Endodermal cell (in vitro differentiated cells): ENCODE measurements around the gene SUPT3H. TPM values are rescaled to one million over a fixed set of nuclear protein-coding genes. Genes with fewer than 3 reads are reported as not detected.

Experiments
- DNase-seq: peaks from one replicate; pipeline ENCODE4 v3.0.0-alpha.2; 2017
- H3K27ac ChIP-seq: 2 replicates; pipeline ENCODE4 v1.5.1; 2013; ENCODE audit warnings: mild to moderate bottlenecking, low read depth, low read length, moderate library complexity
- H3K27me3 ChIP-seq: 2 replicates; pipeline ENCODE4 v1.6.1; 2013; ENCODE audit warnings: mild to moderate bottlenecking, low read length, moderate library complexity; ENCODE audit not compliant: insufficient read depth, control insufficient read depth, poor library complexity, severe bottlenecking
- H3K36me3 ChIP-seq: 2 replicates; pipeline ENCODE4 v1.7.0; 2013; ENCODE audit warnings: mild to moderate bottlenecking, low read length, moderate library complexity; ENCODE audit not compliant: control insufficient read depth, insufficient read depth
- H3K4me1 ChIP-seq: one replicate; pipeline ENCODE4 v1.7.0; 2013; ENCODE audit warnings: low read length; ENCODE audit not compliant: control insufficient read depth, insufficient read depth
- H3K4me3 ChIP-seq: 2 replicates; pipeline ENCODE4 v1.5.1; 2013; ENCODE audit warnings: mild to moderate bottlenecking, low read length, moderate library complexity
- H3K9ac ChIP-seq: 2 replicates; pipeline ENCODE4 v1.6.1; 2013; ENCODE audit warnings: mild to moderate bottlenecking, low read length, moderate library complexity; ENCODE audit not compliant: poor library complexity, severe bottlenecking; ENCODE audit errors: extremely low read depth
- H3K9me3 ChIP-seq: 2 replicates; pipeline ENCODE4 v1.6.1; 2013; ENCODE audit warnings: mild to moderate bottlenecking, low read length, moderate library complexity; ENCODE audit not compliant: control insufficient read depth
- H3K27ac Mint-ChIP-seq: 2 replicates; pipeline ENCODE4 v1.8.0; 2020; ENCODE audit warnings: mixed read lengths
- H3K27me3 Mint-ChIP-seq: 2 replicates; pipeline ENCODE4 v1.8.0; 2021; ENCODE audit warnings: mild to moderate bottlenecking, mixed read lengths; ENCODE audit not compliant: insufficient read depth
- H3K36me3 Mint-ChIP-seq: 2 replicates; pipeline ENCODE4 v1.8.0; 2020; ENCODE audit warnings: low read depth, mixed read lengths
- H3K4me1 Mint-ChIP-seq: 2 replicates; pipeline ENCODE4 v1.8.0; 2020; ENCODE audit warnings: mixed read lengths
- H3K4me3 Mint-ChIP-seq: 2 replicates; pipeline ENCODE4 v1.8.0; 2020; ENCODE audit warnings: mild to moderate bottlenecking, moderate library complexity, mixed read lengths
- H3K9me3 Mint-ChIP-seq: 2 replicates; pipeline ENCODE4 v1.8.0; 2020; ENCODE audit warnings: mild to moderate bottlenecking, mixed read lengths
- WGBS, 2 experiments: methylation state at CpG; one replicate each; pipeline versions ENCODE4 v1.1.5 to v1.1.7; 2013; ENCODE audit warnings: missing lambda C conversion rate in 2 of 2, mixed read lengths in 1 of 2; ENCODE audit not compliant: insufficient coverage in 1 of 2, insufficient read length in 1 of 2; 5-methylcytosine and 5-hydroxymethylcytosine counted together
- total RNA-seq, 2 donors: library from RNA; stranded (reverse); fragmentation: NEBNext Ultra II Directional in 1 of 2; extraction: Animal tissue kit (Norgen Biotek cat#: 25700) in 1 of 2; gene quantifications; 2 replicates in 1 of 2; 3 replicates in 1 of 2; pipeline ENCODE4 v1.2.1, GENCODE V29; 2021
- TF ChIP-seq, protein P1 (sequence below): fragments of 200-600 bp; sonication (generic); conservative IDR thresholded peaks from 2 replicates; pipeline ENCODE4 v1.5.0; 2021; ENCODE audit warnings: antibody characterized with exemption, mild to moderate bottlenecking

The SUPT3H gene
- total RNA-seq, 2 donors from 2014 or later, result 32.4 to 34.7 TPM

DNA sequence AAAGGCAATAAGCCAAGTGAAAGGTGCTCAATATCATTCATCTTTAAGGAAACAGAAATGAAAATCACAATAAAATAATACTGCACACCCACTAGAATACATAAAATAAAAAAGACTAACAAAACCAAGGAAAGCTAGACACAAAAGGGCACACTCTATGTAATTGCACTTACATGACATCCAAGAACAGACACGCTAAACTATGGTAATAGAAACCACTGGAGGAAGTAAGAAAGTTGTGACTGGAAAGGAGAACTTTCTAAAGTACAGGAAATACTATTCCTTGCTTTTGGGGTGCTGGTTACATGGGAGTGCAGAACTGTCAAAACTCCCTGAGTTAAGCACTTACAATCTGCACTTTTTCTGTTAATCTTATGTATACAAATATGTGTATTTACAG is 303.3 kb downstream of the SUPT3H start:
- WGBS, 2 experiments, result 100% methylated on average over 1 of the region's 1 CpG; no CpG with 5 or more reads in 1 of the 2 experiments
- Mint-ChIP-seq H3K27ac (no peak overlapping the region), H3K36me3 (peaks cover 12% of the 10 kb centered on the region), H3K4me3 (no peak overlapping the region), H3K4me1 (no peaks in the 10 kb centered on the region), H3K9me3 (peaks cover 19% of the 10 kb centered on the region), H3K27me3 (no peaks in the 10 kb centered on the region)
- Histone ChIP-seq H3K4me1 (no peaks in the 10 kb centered on the region), H3K36me3 (no peaks in the 10 kb centered on the region), H3K27me3 (no peaks in the 10 kb centered on the region), H3K9me3 (peaks cover 21% of the 10 kb centered on the region), H3K4me3 (no peak overlapping the region), H3K9ac (no peak overlapping the region), H3K27ac (no peak overlapping the region)
- DNase-seq, result no peak
- TF ChIP-seq, protein P1, sequence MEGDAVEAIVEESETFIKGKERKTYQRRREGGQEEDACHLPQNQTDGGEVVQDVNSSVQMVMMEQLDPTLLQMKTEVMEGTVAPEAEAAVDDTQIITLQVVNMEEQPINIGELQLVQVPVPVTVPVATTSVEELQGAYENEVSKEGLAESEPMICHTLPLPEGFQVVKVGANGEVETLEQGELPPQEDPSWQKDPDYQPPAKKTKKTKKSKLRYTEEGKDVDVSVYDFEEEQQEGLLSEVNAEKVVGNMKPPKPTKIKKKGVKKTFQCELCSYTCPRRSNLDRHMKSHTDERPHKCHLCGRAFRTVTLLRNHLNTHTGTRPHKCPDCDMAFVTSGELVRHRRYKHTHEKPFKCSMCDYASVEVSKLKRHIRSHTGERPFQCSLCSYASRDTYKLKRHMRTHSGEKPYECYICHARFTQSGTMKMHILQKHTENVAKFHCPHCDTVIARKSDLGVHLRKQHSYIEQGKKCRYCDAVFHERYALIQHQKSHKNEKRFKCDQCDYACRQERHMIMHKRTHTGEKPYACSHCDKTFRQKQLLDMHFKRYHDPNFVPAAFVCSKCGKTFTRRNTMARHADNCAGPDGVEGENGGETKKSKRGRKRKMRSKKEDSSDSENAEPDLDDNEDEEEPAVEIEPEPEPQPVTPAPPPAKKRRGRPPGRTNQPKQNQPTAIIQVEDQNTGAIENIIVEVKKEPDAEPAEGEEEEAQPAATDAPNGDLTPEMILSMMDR, result no peak

GRCh38 chr6:45073771-45074170 is 304.0 kb downstream of the SUPT3H start:
- H3K27ac ChIP-seq, result no peak overlapping the region
- H3K27me3 Mint-ChIP-seq, result no peaks in the 10 kb centered on the region
- no peak overlapping the region for H3K9ac ChIP-seq
- TF ChIP-seq, protein P1, result no peak
- peaks cover 11% of the 10 kb centered on the region for H3K36me3 Mint-ChIP-seq
- H3K4me3 Mint-ChIP-seq, result no peak overlapping the region
- peaks cover 14% of the 10 kb centered on the region for H3K9me3 ChIP-seq
- no peak overlapping the region for H3K27ac Mint-ChIP-seq
- H3K36me3 ChIP-seq, result no peaks in the 10 kb centered on the region
- H3K4me3 ChIP-seq, result no peak overlapping the region
- peaks cover 13% of the 10 kb centered on the region for H3K9me3 Mint-ChIP-seq
- no peak for DNase-seq
- H3K4me1 Mint-ChIP-seq, result no peaks in the 10 kb centered on the region
- H3K27me3 ChIP-seq, result no peaks in the 10 kb centered on the region
- no peaks in the 10 kb centered on the region for H3K4me1 ChIP-seq

GRCh38 chr6:45072673-45073072 is 305.1 kb downstream of the SUPT3H start:
- Mint-ChIP-seq H3K36me3 (peaks cover 2% of the 10 kb centered on the region), H3K4me3 (no peak overlapping the region), H3K27ac (no peak overlapping the region), H3K27me3 (no peaks in the 10 kb centered on the region), H3K9me3 (peaks cover 4% of the 10 kb centered on the region), H3K4me1 (no peaks in the 10 kb centered on the region)
- Histone ChIP-seq H3K9me3 (peaks cover 3% of the 10 kb centered on the region), H3K27ac (no peak overlapping the region), H3K4me1 (no peaks in the 10 kb centered on the region), H3K36me3 (no peaks in the 10 kb centered on the region), H3K27me3 (no peaks in the 10 kb centered on the region), H3K4me3 (no peak overlapping the region), H3K9ac (no peak overlapping the region)
- DNase-seq, result no peak
- TF ChIP-seq, protein P1, result no peak
- WGBS, 2 experiments, result 97 to 100% methylated on average over 1 to 3 of the region's 3 CpGs
